ENCODE data around the gene ABLIM1. TPM values are rescaled to one million over a fixed set of nuclear protein-coding genes. Genes with fewer than 3 reads are reported as not detected.

The ABLIM1 gene
- total and polyA plus RNA-seq, 10 of the 15 experiments (the other 5 are each of a cell fraction or from before 2014, with no cell fraction given) = 14.2 to 50.5 (median 28.1) TPM

- TF ChIP-seq MXI1 (IDR thresholded peaks at IDR 0.05; ENCODE audit: low read depth, low read length) (no peak), REST (IDR thresholded peaks at IDR 0.05; ENCODE audit: low read depth, low read length) (no peak), SREBF2 (IDR thresholded peaks at IDR 0.05; ENCODE audit: low read length) (no peak), CREM (IDR thresholded peaks at IDR 0.05; ENCODE audit: low read depth) (no peak), RUNX3 (IDR thresholded peaks at IDR 0.05; ENCODE audit: low read length) (no peak), CBX5 (IDR thresholded peaks at IDR 0.05; ENCODE audit: low read depth) (no peak), BCL3 (IDR thresholded peaks at IDR 0.05; ENCODE audit: borderline replicate concordance, insufficient read depth, low read depth, low read length, poor library complexity, severe bottlenecking) (no peak)
Observed at GRCh38 chr10:114653926-114654325, 4.1 kb downstream of the ABLIM1 start (continued).
